Tibial artery (tissue), 4 donors: ENCODE data around the gene ECHDC3.

Source experiments
- DNase-seq, 2 donors: peaks; one replicate each; pipeline ENCODE4 v3.0.0-alpha.2; 2019
- H3K27ac ChIP-seq, 2 donors: fragments of 200-600 bp; sonication (generic) in 1 of 2; 1 replicate in 1 of 2; 2 replicates in 1 of 2; pipeline ENCODE4 v1.5.1; 2018 to 2019; ENCODE audit warnings: mild to moderate bottlenecking in 1 of 2
- H3K27me3 ChIP-seq, 2 donors: fragments of 200-600 bp; sonication (generic) in 1 of 2; one replicate each; pipeline versions ENCODE4 v1.5.1 to v1.6.0; 2016 to 2019
- H3K36me3 ChIP-seq, 3 donors: fragments of 200-600 bp; sonication (generic) in 2 of 3; one replicate each; pipeline ENCODE4 v1.5.1; 2016 to 2019; ENCODE audit warnings: mild to moderate bottlenecking in 2 of 3
- H3K4me1 ChIP-seq, 4 donors: fragments of 200-600 bp; sonication (generic) in 2 of 4; 1 replicate in 3 of 4; 2 replicates in 1 of 4; pipeline ENCODE4 v1.5.1; 2016 to 2019
- H3K4me3 ChIP-seq, 2 donors: fragments of 200-600 bp; sonication (generic) in 1 of 2; 1 replicate in 1 of 2; 2 replicates in 1 of 2; pipeline ENCODE4 v1.5.1; 2018 to 2019; ENCODE audit warnings: mild to moderate bottlenecking in 2 of 2
- H3K9me3 ChIP-seq, 3 donors: fragments of 200-600 bp; sonication (generic) in 1 of 3; one replicate each; pipeline ENCODE4 v1.5.1; 2016 to 2019
- CTCF ChIP-seq, 2 experiments: fragments of 200-600 bp in 1 of 2; fragments of 450-650 bp in 1 of 2; IDR thresholded peaks; one replicate each; pipeline ENCODE4 v1.5.1; 2017 to 2019; ENCODE audit warnings: antibody characterized with exemption in 2 of 2, mild to moderate bottlenecking in 1 of 2, moderate library complexity in 1 of 2
- intact Hi-C: fragments of 100-400 bp; cut with DNase I; formaldehyde crosslinking; loops from one replicate; pipeline ENCODE4 v1.15.0; 2023; ENCODE audit warnings: low total_unique reads

ECHDC3 gene

GRCh38 chr10:11720260-11720741, 21.9 kb upstream of the ECHDC3 start:
- no peaks in the 10 kb centered on the region for H3K36me3 ChIP-seq
- H3K4me3 ChIP-seq = no peak overlapping the region
- intact Hi-C loops = no loop called here
- no peak for TF ChIP-seq CTCF (IDR thresholded peaks at IDR 0.05)
- H3K9me3 ChIP-seq = no peaks in the 10 kb centered on the region
- no peak overlapping the region for H3K27ac ChIP-seq
- peaks cover 0 to 2% of the 10 kb centered on the region in 2 donors for H3K27me3 ChIP-seq
- DNase-seq = no peak
- H3K4me1 ChIP-seq = no peaks in the 10 kb centered on the region

DNA sequence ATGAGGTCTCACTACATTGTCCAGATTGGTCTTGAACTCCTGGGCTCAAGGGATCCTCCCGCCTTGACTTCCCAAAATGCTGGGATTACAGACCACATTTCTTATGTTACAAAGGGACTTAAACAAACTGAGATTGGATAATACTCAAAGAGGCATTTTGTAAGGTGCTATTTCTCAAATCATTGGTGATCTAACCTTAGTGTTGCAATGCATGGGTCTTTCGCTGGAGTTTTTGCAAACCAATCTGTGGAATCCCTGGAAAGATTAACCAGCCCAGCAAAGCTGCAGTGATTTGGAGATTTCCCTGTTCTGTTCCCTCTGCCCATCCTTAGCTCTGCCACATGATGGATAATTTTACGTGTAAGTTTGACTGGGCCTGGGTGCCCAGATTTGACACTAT, 20.4 kb upstream of the ECHDC3 start:
- intact Hi-C loops = no loop called here
- Histone ChIP-seq H3K36me3 (no peaks in the 10 kb centered on the region), H3K4me3 (no peak overlapping the region), H3K9me3 (no peaks in the 10 kb centered on the region), H3K27me3 (peaks cover 0 to 2% of the 10 kb centered on the region in 2 donors), H3K4me1 (no peaks in the 10 kb centered on the region), H3K27ac (no peak overlapping the region)
- DNase-seq = no peak
- no peak for TF ChIP-seq CTCF (IDR thresholded peaks at IDR 0.05)

DNA sequence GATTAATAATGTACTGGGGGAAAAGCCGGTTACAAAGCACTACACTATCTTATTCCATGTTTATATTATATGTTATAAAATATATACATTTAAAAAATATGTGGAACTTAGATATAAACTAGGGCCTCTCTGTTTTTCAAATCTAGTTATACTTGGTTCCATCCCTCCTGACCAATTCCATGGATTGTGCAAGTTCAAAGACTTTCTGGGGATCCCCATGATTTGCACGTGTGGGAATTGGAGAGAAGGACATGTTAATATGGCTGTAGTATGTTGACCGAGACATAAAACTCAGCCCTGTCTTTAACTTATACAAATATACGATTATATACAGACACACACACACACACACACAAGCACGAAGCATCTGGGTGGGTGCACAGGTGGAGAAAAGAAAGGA, 18.8 kb upstream of the ECHDC3 start:
- Histone ChIP-seq H3K4me3 (no peak overlapping the region), H3K4me1 (no peaks in the 10 kb centered on the region), H3K27me3 (peaks cover 0 to 2% of the 10 kb centered on the region in 2 donors), H3K9me3 (no peaks in the 10 kb centered on the region), H3K36me3 (no peaks in the 10 kb centered on the region), H3K27ac (no peak overlapping the region)
- intact Hi-C loops = no loop called here
- TF ChIP-seq CTCF (IDR thresholded peaks at IDR 0.05) = no peak
- DNase-seq = no peak

DNA sequence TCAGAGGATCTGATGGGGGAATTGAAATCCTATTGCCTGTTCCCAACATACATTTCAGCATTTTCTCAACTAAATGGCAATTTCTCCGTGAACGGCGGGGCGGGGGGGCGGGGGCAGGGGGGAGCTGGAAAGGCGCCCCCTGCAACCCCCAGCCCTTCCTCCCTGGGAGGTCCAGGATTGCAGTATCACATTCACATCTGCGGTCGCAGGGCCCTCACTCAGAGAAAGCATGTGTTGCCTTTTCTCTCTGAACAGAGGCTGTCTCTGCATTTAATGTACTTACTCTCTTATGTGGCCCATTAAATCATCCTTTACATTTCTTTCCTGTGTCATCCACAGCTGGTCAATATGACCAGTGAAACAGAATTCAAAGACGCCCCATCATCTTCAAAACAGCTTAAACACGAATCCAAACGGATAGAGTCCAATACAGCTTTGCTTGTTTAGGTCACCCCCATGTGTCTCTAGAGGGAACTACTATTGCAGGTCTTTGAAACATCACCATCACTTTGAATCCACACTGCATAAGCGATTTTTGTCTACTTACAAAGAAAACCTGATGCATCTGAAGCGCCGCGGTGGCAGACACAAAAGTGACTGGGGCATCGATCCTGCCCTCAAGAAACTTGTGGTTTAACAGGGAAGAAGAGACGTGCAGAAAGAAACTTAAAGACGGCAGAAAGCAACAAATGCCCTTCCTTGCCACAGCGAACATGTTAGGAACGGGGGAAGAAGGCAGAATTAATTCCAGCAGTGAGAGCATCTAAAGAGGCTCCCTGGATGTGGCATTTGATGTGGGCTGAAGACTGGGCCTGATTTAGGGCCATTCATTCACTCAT, 17.0 kb upstream of the ECHDC3 start:
- intact Hi-C loops = no loop called here
- TF ChIP-seq CTCF (IDR thresholded peaks at IDR 0.05) = peak; percentile 71
- DNase-seq = no peak
- no peaks in the 10 kb centered on the region for H3K9me3 ChIP-seq
- H3K4me1 ChIP-seq = no peaks in the 10 kb centered on the region
- H3K27ac ChIP-seq = no peak overlapping the region
- peaks cover 0 to under 1% of the 10 kb centered on the region in 2 donors for H3K27me3 ChIP-seq
- H3K36me3 ChIP-seq = no peaks in the 10 kb centered on the region
- H3K4me3 ChIP-seq = no peak overlapping the region

GRCh38 chr10:11725912-11726311, 16.3 kb upstream of the ECHDC3 start:
- no peak for DNase-seq
- no peak for TF ChIP-seq CTCF (IDR thresholded peaks at IDR 0.05)
- H3K4me1 ChIP-seq = no peaks in the 10 kb centered on the region
- H3K36me3 ChIP-seq = no peaks in the 10 kb centered on the region
- H3K9me3 ChIP-seq = no peaks in the 10 kb centered on the region
- H3K27ac ChIP-seq = no peak overlapping the region
- no peak overlapping the region for H3K4me3 ChIP-seq
- intact Hi-C loops = no loop called here
- no peaks in the 10 kb centered on the region for H3K27me3 ChIP-seq
